ENCODE data around the gene SH3GL3. TPM values are rescaled to one million over a fixed set of nuclear protein-coding genes. Genes with fewer than 3 reads are reported as not detected.

SH3GL3 gene, protein sequence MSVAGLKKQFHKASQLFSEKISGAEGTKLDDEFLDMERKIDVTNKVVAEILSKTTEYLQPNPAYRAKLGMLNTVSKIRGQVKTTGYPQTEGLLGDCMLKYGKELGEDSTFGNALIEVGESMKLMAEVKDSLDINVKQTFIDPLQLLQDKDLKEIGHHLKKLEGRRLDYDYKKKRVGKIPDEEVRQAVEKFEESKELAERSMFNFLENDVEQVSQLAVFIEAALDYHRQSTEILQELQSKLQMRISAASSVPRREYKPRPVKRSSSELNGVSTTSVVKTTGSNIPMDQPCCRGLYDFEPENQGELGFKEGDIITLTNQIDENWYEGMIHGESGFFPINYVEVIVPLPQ
- total RNA-seq (2014; rRNA removed; shearing (Covaris generic); ENCODE audit: low replicate concordance), result not detected in 2 replicates

DNA sequence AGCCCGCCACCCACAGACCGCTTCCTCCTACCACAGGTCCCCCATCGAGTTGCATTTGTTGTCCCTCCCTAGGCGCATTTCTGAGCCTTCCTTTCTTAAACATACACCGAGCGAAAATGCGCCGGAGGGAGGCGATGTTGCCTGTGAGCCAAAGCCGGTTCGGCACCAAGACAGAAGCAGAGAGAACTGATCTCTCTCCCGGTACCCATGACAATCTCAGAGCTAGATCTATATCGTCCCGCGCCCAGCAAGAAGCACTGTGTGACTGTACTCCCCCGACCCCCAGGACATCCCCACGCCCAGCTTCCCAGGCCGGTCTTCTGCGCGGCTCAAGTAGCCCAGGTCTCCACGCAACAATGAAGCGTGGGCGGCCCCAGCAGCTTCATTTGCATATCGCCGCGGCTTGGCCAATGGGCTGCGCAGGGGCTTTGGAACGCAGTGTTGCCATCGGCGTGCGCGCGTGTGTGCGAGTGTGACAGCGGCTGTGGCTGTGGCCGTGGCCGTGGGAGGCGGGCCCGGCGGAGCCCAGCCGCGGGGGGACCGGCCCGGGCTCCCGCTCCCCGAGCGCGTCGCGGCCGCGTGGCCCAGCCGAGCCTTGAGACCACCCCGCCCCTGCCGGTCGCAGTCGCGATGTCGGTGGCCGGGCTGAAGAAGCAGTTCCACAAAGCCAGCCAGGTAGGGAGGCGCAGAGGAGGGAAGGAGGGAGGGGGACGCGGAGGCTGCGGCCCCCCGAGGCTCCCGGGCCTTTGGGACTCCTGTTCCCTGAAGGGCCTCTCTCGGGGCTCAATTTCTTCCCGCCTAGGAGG is at the start of gene SH3GL3:
Gene SH3GL3, plus strand, starts transcription at position 438 of the 806 bp plus-strand sequence. Its CDS starts 193 bp downstream, at position 631.
- no peak for DNase-seq
- Histone ChIP-seq H2AFZ (ENCODE audit: low read length) (no peak within 1 kb of the TSS), H3K4me1 (ENCODE audit: low read length) (no peaks in the 10 kb centered on the region), H4K20me1 (ENCODE audit: insufficient read depth, low read depth, low read length) (no peaks in the 10 kb centered on the region), H3K79me2 (ENCODE audit: low read length) (no peaks in the 10 kb centered on the region), H3K27me3 (ENCODE audit: low read length) (no peaks in the 10 kb centered on the region), H3K36me3 (ENCODE audit: insufficient read depth, low read length) (no peaks in the 10 kb centered on the region), H3K4me3 (ENCODE audit: low read length) (no peak within 1 kb of the TSS), H3K27ac (ENCODE audit: low read length) (no peak within 1 kb of the TSS), H3K9me3 (ENCODE audit: low read length) (no peaks in the 10 kb centered on the region), H3K4me2 (ENCODE audit: low read depth, low read length, poor library complexity, severe bottlenecking) (no peak within 1 kb of the TSS), H3K9ac (ENCODE audit: low read length) (no peak within 1 kb of the TSS), H3K9me2 (replicated peaks; ENCODE audit: insufficient read depth, low read length) (no peaks in the 10 kb centered on the region)

DNA sequence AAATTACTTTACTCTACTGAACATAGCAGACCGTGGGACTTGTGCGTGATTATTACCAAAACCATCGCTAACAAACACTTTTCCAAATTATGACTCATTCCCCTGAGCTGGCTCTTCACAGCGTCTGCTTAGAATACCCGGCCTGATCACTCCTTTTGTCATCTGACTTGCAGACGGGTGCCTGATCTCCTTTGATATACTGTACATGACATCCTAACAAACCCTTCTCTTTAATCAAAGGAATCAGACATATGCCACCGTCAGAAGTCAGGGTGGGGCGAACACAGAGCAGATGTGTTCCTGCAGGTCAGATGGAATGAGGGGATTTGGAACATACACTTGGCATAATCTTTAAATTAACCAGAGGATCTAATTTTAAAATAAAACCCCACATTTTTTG is 48.5 kb upstream of the SH3GL3 start:
- no peaks in the 10 kb centered on the region for H4K20me1 ChIP-seq (ENCODE audit: insufficient read depth, low read depth, low read length)
- no peak overlapping the region for H3K4me2 ChIP-seq (ENCODE audit: low read depth, low read length, poor library complexity, severe bottlenecking)
- H3K9me3 ChIP-seq (ENCODE audit: low read length), result no peaks in the 10 kb centered on the region
- no peak overlapping the region for H3K9ac ChIP-seq (ENCODE audit: low read length)
- no peaks in the 10 kb centered on the region for H3K79me2 ChIP-seq (ENCODE audit: low read length)
- H3K9me2 ChIP-seq (replicated peaks; ENCODE audit: insufficient read depth, low read length), result no peaks in the 10 kb centered on the region
- no peak overlapping the region for H3K27ac ChIP-seq (ENCODE audit: low read length)
- no peak overlapping the region for H3K4me3 ChIP-seq (ENCODE audit: low read length)
- H3K36me3 ChIP-seq (ENCODE audit: insufficient read depth, low read length), result no peaks in the 10 kb centered on the region
- no peak for DNase-seq
- H3K27me3 ChIP-seq (ENCODE audit: low read length), result no peaks in the 10 kb centered on the region
- H2AFZ ChIP-seq (ENCODE audit: low read length), result no peak overlapping the region
- H3K4me1 ChIP-seq (ENCODE audit: low read length), result no peaks in the 10 kb centered on the region

DNA sequence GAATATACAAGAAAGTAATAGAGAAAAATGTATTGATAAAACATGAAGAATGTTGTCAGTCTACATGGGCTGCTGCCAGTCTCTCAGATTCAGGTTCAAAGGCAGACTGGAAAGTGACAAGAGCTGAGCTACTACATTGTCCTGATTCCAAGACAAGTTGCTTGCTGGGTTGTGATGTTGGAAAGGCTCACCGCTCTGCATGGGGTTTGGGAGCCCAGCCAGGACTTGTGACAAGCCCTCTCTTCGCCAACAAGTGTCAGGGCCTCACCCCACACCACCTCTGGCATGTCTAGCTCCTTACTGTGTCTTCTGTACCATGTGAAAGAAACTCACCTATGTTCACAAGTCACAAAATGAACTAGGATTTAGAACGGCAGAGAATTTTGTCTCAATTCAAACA is 43.0 kb upstream of the SH3GL3 start:
- Histone ChIP-seq H3K36me3 (ENCODE audit: insufficient read depth, low read length) (no peaks in the 10 kb centered on the region), H2AFZ (ENCODE audit: low read length) (no peak overlapping the region), H3K4me1 (ENCODE audit: low read length) (no peaks in the 10 kb centered on the region), H3K4me3 (ENCODE audit: low read length) (no peak overlapping the region), H3K9me3 (ENCODE audit: low read length) (no peaks in the 10 kb centered on the region), H3K27me3 (ENCODE audit: low read length) (no peaks in the 10 kb centered on the region), H3K4me2 (ENCODE audit: low read depth, low read length, poor library complexity, severe bottlenecking) (no peak overlapping the region), H3K79me2 (ENCODE audit: low read length) (no peaks in the 10 kb centered on the region), H3K9me2 (replicated peaks; ENCODE audit: insufficient read depth, low read length) (no peaks in the 10 kb centered on the region), H3K9ac (ENCODE audit: low read length) (no peak overlapping the region), H3K27ac (ENCODE audit: low read length) (no peak overlapping the region), H4K20me1 (ENCODE audit: insufficient read depth, low read depth, low read length) (no peaks in the 10 kb centered on the region)
- no peak for DNase-seq

DNA sequence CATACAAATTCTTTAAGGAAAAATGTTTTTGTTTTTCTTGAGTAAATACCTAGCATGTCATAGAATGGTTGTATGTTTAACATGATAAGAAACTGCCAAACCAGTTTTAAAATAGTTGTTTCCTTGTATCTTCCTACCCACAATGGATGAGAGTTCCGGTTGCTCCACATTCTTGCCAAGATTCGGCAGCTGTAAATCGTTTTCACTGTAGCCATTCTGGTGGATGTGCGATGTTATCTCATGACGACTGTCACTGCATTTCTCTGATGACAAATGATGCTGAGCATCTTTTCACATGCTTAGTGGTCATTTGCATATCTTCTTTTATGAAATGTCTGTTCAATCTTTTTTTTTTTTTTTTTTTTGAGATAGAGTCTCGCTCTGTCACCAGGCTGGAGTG is 36.6 kb upstream of the SH3GL3 start:
- no peak for DNase-seq
- no peak overlapping the region for H3K27ac ChIP-seq (ENCODE audit: low read length)
- H3K79me2 ChIP-seq (ENCODE audit: low read length), result no peaks in the 10 kb centered on the region
- H3K9me2 ChIP-seq (replicated peaks; ENCODE audit: insufficient read depth, low read length), result no peaks in the 10 kb centered on the region
- no peaks in the 10 kb centered on the region for H3K27me3 ChIP-seq (ENCODE audit: low read length)
- no peaks in the 10 kb centered on the region for H3K36me3 ChIP-seq (ENCODE audit: insufficient read depth, low read length)
- H3K9ac ChIP-seq (ENCODE audit: low read length), result no peak overlapping the region
- no peaks in the 10 kb centered on the region for H4K20me1 ChIP-seq (ENCODE audit: insufficient read depth, low read depth, low read length)
- H3K4me1 ChIP-seq (ENCODE audit: low read length), result no peaks in the 10 kb centered on the region
- H3K4me3 ChIP-seq (ENCODE audit: low read length), result no peak overlapping the region
- no peak overlapping the region for H2AFZ ChIP-seq (ENCODE audit: low read length)
- H3K9me3 ChIP-seq (ENCODE audit: low read length), result no peaks in the 10 kb centered on the region
- H3K4me2 ChIP-seq (ENCODE audit: low read depth, low read length, poor library complexity, severe bottlenecking), result no peak overlapping the region

DNA sequence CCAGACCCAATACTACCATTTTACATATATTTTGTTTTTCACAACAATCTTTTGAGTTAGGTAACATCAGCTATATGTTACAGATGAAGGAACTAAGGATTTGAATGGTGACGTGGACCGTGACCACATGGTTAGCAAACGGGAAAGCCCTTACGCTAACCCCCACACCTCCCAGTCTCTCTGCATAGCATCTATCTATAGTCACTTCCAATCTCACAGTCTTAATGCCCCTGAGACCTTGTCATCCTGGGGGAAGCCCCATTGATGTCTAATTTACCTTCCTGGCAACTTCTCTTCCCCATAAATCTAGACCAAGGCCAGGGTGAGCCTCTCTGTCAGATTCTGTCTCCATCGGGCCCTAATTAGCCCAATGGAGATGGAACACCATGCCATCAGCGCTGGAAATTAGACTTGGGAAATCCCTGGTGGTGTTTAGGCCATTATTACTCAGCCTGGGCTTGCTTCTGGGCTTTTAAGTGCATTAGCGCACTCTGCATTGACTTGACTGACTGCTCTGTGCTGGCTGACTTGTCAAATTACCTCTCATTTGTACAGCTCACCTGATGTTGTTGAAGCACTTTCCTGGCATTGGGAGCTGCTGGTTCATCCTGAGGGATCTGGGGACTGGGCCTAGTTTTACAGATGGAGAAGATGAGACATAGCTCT is 34.0 kb upstream of the SH3GL3 start:
- H3K27ac ChIP-seq (ENCODE audit: low read length), result no peak overlapping the region
- no peak overlapping the region for H3K4me3 ChIP-seq (ENCODE audit: low read length)
- H2AFZ ChIP-seq (ENCODE audit: low read length), result no peak overlapping the region
- H3K36me3 ChIP-seq (ENCODE audit: insufficient read depth, low read length), result no peaks in the 10 kb centered on the region
- H3K4me2 ChIP-seq (ENCODE audit: low read depth, low read length, poor library complexity, severe bottlenecking), result no peak overlapping the region
- no peaks in the 10 kb centered on the region for H3K27me3 ChIP-seq (ENCODE audit: low read length)
- DNase-seq, result no peak
- H3K9me2 ChIP-seq (replicated peaks; ENCODE audit: insufficient read depth, low read length), result no peaks in the 10 kb centered on the region
- H3K9ac ChIP-seq (ENCODE audit: low read length), result no peak overlapping the region
- H4K20me1 ChIP-seq (ENCODE audit: insufficient read depth, low read depth, low read length), result no peaks in the 10 kb centered on the region
- no peaks in the 10 kb centered on the region for H3K79me2 ChIP-seq (ENCODE audit: low read length)
- no peaks in the 10 kb centered on the region for H3K4me1 ChIP-seq (ENCODE audit: low read length)
- H3K9me3 ChIP-seq (ENCODE audit: low read length), result no peaks in the 10 kb centered on the region

DNA sequence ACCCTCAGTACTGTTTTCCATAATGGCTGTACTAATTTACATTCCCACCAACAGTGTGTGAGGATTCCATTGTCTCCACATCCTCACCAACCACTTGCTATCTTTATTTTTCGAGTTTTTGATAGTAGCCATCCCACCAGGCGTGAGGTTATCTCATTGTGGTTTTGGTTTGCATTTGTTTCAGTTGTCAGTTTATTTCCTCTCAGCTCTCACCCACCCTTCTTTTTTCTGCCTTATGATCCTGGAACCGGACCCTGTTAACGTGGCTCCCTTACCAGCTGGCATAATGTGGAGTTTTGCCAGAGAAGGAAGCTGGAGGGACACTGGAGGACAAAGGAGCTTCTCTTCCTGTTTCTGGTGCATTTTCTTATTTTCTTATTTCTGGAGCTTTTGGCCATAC is 25.1 kb upstream of the SH3GL3 start:
- H3K27ac ChIP-seq (ENCODE audit: low read length), result no peak overlapping the region
- no peaks in the 10 kb centered on the region for H3K4me1 ChIP-seq (ENCODE audit: low read length)
- no peak overlapping the region for H2AFZ ChIP-seq (ENCODE audit: low read length)
- no peak overlapping the region for H3K9ac ChIP-seq (ENCODE audit: low read length)
- H3K4me3 ChIP-seq (ENCODE audit: low read length), result no peak overlapping the region
- no peaks in the 10 kb centered on the region for H3K79me2 ChIP-seq (ENCODE audit: low read length)
- no peaks in the 10 kb centered on the region for H3K9me2 ChIP-seq (replicated peaks; ENCODE audit: insufficient read depth, low read length)
- no peaks in the 10 kb centered on the region for H4K20me1 ChIP-seq (ENCODE audit: insufficient read depth, low read depth, low read length)
- no peaks in the 10 kb centered on the region for H3K36me3 ChIP-seq (ENCODE audit: insufficient read depth, low read length)
- no peaks in the 10 kb centered on the region for H3K9me3 ChIP-seq (ENCODE audit: low read length)
- no peak for DNase-seq
- H3K27me3 ChIP-seq (ENCODE audit: low read length), result no peaks in the 10 kb centered on the region
- no peak overlapping the region for H3K4me2 ChIP-seq (ENCODE audit: low read depth, low read length, poor library complexity, severe bottlenecking)

DNA sequence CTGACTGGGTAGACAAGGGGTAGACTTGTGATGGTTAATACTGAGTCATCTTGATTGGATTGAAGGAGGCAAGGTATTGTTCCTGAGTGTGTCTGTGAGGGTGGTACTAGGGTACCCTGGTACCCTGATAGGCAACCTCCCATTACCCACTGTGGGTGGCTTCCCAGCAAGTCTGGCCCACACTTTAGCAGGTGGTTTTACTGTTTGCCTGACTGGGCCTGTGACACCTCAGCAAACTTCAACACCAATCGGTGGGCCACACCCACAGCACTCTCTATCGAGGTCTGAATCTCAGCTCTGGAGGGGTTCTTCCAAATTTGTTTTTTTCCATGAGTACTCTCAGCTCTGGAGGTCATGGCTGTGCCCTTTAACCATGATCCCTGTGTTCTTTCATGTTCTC is 24.6 kb upstream of the SH3GL3 start:
- no peaks in the 10 kb centered on the region for H3K27me3 ChIP-seq (ENCODE audit: low read length)
- H3K4me1 ChIP-seq (ENCODE audit: low read length), result no peaks in the 10 kb centered on the region
- H3K4me2 ChIP-seq (ENCODE audit: low read depth, low read length, poor library complexity, severe bottlenecking), result no peak overlapping the region
- H3K27ac ChIP-seq (ENCODE audit: low read length), result no peak overlapping the region
- H3K9ac ChIP-seq (ENCODE audit: low read length), result no peak overlapping the region
- H3K4me3 ChIP-seq (ENCODE audit: low read length), result no peak overlapping the region
- no peaks in the 10 kb centered on the region for H3K9me2 ChIP-seq (replicated peaks; ENCODE audit: insufficient read depth, low read length)
- no peaks in the 10 kb centered on the region for H3K36me3 ChIP-seq (ENCODE audit: insufficient read depth, low read length)
- no peaks in the 10 kb centered on the region for H3K9me3 ChIP-seq (ENCODE audit: low read length)
- no peak overlapping the region for H2AFZ ChIP-seq (ENCODE audit: low read length)
- no peak for DNase-seq
- H3K79me2 ChIP-seq (ENCODE audit: low read length), result no peaks in the 10 kb centered on the region
- no peaks in the 10 kb centered on the region for H4K20me1 ChIP-seq (ENCODE audit: insufficient read depth, low read depth, low read length)

DNA sequence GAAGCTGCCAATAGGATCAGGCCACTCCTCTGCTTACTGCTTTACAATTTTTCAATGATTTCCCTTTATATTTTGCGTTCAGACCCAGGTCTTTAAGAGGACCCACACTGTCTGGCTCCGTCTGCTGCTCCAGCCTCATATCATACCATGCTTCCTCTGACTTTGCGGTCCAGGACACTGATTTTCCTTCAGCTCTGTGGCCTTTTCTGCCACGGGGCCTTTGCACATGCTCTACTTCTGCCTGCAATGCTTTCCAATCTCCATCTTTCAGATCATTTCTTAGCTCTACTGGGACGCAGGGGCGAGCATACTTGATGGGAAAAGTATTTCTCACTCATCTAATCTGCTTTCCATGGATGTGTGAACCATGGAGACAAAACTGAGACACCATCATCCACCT is 23.0 kb upstream of the SH3GL3 start:
- H3K4me3 ChIP-seq (ENCODE audit: low read length), result no peak overlapping the region
- no peaks in the 10 kb centered on the region for H3K79me2 ChIP-seq (ENCODE audit: low read length)
- no peaks in the 10 kb centered on the region for H3K27me3 ChIP-seq (ENCODE audit: low read length)
- H3K9ac ChIP-seq (ENCODE audit: low read length), result no peak overlapping the region
- no peaks in the 10 kb centered on the region for H3K9me3 ChIP-seq (ENCODE audit: low read length)
- H3K9me2 ChIP-seq (replicated peaks; ENCODE audit: insufficient read depth, low read length), result no peaks in the 10 kb centered on the region
- H3K27ac ChIP-seq (ENCODE audit: low read length), result no peak overlapping the region
- DNase-seq, result no peak
- no peaks in the 10 kb centered on the region for H4K20me1 ChIP-seq (ENCODE audit: insufficient read depth, low read depth, low read length)
- H3K36me3 ChIP-seq (ENCODE audit: insufficient read depth, low read length), result no peaks in the 10 kb centered on the region
- no peak overlapping the region for H2AFZ ChIP-seq (ENCODE audit: low read length)
- H3K4me2 ChIP-seq (ENCODE audit: low read depth, low read length, poor library complexity, severe bottlenecking), result no peak overlapping the region
- no peaks in the 10 kb centered on the region for H3K4me1 ChIP-seq (ENCODE audit: low read length)

Data from Karpas-422 (cell line).